ENCODE data around the gene RHBG.

DNA sequence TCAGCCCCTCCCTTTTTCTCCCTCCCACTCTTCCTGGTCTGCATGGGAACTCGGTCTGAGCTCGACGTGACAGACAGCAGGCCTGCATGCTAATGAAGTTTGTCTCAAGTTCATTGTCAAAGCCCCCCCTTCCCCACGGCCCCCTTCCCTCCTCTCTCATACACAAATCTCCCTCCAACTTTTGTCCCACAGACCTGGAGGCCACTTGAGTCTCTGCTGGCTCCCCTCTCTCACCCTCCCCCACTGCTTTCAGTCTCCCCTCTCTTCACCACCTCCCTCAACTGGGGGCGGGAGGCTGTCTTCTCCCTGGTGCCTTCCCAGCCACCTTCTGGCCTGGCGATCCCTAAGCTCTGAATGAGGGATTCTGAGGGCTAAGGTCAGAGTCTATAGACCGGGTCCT is 61.3 kb downstream of the RHBG start:
- TF ChIP-seq, protein P1, sequence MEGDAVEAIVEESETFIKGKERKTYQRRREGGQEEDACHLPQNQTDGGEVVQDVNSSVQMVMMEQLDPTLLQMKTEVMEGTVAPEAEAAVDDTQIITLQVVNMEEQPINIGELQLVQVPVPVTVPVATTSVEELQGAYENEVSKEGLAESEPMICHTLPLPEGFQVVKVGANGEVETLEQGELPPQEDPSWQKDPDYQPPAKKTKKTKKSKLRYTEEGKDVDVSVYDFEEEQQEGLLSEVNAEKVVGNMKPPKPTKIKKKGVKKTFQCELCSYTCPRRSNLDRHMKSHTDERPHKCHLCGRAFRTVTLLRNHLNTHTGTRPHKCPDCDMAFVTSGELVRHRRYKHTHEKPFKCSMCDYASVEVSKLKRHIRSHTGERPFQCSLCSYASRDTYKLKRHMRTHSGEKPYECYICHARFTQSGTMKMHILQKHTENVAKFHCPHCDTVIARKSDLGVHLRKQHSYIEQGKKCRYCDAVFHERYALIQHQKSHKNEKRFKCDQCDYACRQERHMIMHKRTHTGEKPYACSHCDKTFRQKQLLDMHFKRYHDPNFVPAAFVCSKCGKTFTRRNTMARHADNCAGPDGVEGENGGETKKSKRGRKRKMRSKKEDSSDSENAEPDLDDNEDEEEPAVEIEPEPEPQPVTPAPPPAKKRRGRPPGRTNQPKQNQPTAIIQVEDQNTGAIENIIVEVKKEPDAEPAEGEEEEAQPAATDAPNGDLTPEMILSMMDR (IDR thresholded peaks at IDR 0.05; ENCODE audit: poor library complexity) = no peak
- TF ChIP-seq EZH2 (IDR thresholded peaks at IDR 0.05; ENCODE audit: borderline replicate concordance) = no peak
- no peak for TF ChIP-seq EZH2phosphoT487 (IDR thresholded peaks at IDR 0.05; ENCODE audit: low read depth, severe bottlenecking, unreplicated experiment)

Data from hepatocyte (in vitro differentiated cells).